HepG2 (cell line): ENCODE results near the gene NRP1. TPM values are rescaled to one million over a fixed set of nuclear protein-coding genes. Genes with fewer than 3 reads are reported as not detected.

Experiments
- ATF7-NPFF ChIP-seq: sonication (generic); formaldehyde crosslinking; IDR thresholded peaks from 2 replicates; pipeline ENCODE4 v1.8.1; 2023; ENCODE audit warnings: mild to moderate bottlenecking, low read depth, missing genetic modification reagents, moderate library complexity
- ATM ChIP-seq: fragments of 450-650 bp; IDR thresholded peaks from 2 replicates; pipeline ENCODE4 v1.7.1; 2017; ENCODE audit warnings: mild to moderate bottlenecking, borderline replicate concordance
- MAX ChIP-seq: IDR thresholded peaks from 2 replicates; pipeline ENCODE4 v1.6.1; 2012; ENCODE audit warnings: inconsistent platforms
- PPARG ChIP-seq: conservative IDR thresholded peaks from 2 replicates; pipeline ENCODE4 v1.6.1; 2016; ENCODE audit warnings: missing biosample characterization, missing genetic modification reagents
- SIN3A ChIP-seq: IDR thresholded peaks from 2 replicates; pipeline ENCODE4 v1.6.1; 2011; ENCODE audit warnings: low read depth, mild to moderate bottlenecking, control low read depth, low read length, borderline replicate concordance
- SIX1 ChIP-seq: sonication (generic); formaldehyde crosslinking; IDR thresholded peaks from 2 replicates; pipeline ENCODE4 v1.4.0; 2020; ENCODE audit warnings: missing genetic modification reagents, borderline replicate concordance
- WIZ ChIP-seq: sonication (generic); formaldehyde crosslinking; IDR thresholded peaks from 2 replicates; pipeline ENCODE4 v1.5.1; 2020; ENCODE audit warnings: mild to moderate bottlenecking, missing genetic modification reagents
- YY1 ChIP-seq: IDR thresholded peaks from 2 replicates; pipeline ENCODE4 v1.6.1; 2011; ENCODE audit warnings: low read length, low read depth, moderate library complexity, mild to moderate bottlenecking; ENCODE audit not compliant: insufficient read depth, insufficient replicate concordance
- ZBTB33 ChIP-seq: sonication (generic); formaldehyde crosslinking; IDR thresholded peaks from 2 replicates; pipeline ENCODE4 v1.4.0; 2020; ENCODE audit warnings: missing genetic modification reagents
- ZNF292 ChIP-seq: sonication (generic); formaldehyde crosslinking; IDR thresholded peaks from 2 replicates; pipeline ENCODE4 v1.8.1; 2022; ENCODE audit warnings: mild to moderate bottlenecking, low read depth, missing genetic modification reagents, borderline replicate concordance
- ZNF337 ChIP-seq: sonication (generic); formaldehyde crosslinking; IDR thresholded peaks from 2 replicates; pipeline ENCODE4 v1.5.1; 2020; ENCODE audit warnings: missing genetic modification reagents, low read depth, mild to moderate bottlenecking, borderline replicate concordance
- ZNF562 ChIP-seq: sonication (generic); formaldehyde crosslinking; IDR thresholded peaks from 2 replicates; pipeline ENCODE4 v1.8.0; 2022; ENCODE audit warnings: missing genetic modification reagents, borderline replicate concordance
- ZNF607 ChIP-seq: sonication (generic); formaldehyde crosslinking; IDR thresholded peaks from 2 replicates; pipeline ENCODE4 v1.5.1; 2020; ENCODE audit warnings: missing genetic modification reagents, mild to moderate bottlenecking, borderline replicate concordance
- ZNF749 ChIP-seq: sonication (generic); formaldehyde crosslinking; IDR thresholded peaks from 2 replicates; pipeline ENCODE4 v1.8.0; 2022; ENCODE audit warnings: mild to moderate bottlenecking, missing genetic modification reagents, moderate library complexity, borderline replicate concordance
- ZNF770 ChIP-seq: sonication (generic); formaldehyde crosslinking; IDR thresholded peaks from 2 replicates; pipeline ENCODE4 v1.5.0; 2020; ENCODE audit warnings: mild to moderate bottlenecking, missing genetic modification reagents
- ZNF792 ChIP-seq: IDR thresholded peaks from 2 replicates; pipeline ENCODE4 v1.6.1; 2016
- ZNF83 ChIP-seq: sonication (generic); formaldehyde crosslinking; IDR thresholded peaks from 2 replicates; pipeline ENCODE4 v1.4.0; 2020; ENCODE audit warnings: missing genetic modification reagents, mild to moderate bottlenecking, borderline replicate concordance
- polyA plus RNA-seq, 8 experiments: library from polyadenylated mRNA; depleted of rRNA in 3 of 8; stranded (reverse) in 7 of 8; unstranded in 1 of 8; fragments of >200 nt; fragmentation: Illumina TruSeq in 4 of 8; extraction: Trizol in 4 of 8; gene quantifications; 2 replicates each; pipeline versions ENCODE4 v1.2.1 to v1.2.3, GENCODE V29; 2011 to 2016; ENCODE audit warnings: low read depth in 4 of 8, missing spikeins in 1 of 8, mixed read lengths in 1 of 8; ENCODE audit not compliant: insufficient read depth in 1 of 8
- total RNA-seq, 5 experiments: library from RNA; depleted of rRNA; stranded (reverse); fragments of >200 nt; fragmentation: Illumina TruSeq; extraction: Trizol; gene quantifications; 2 replicates each; pipeline ENCODE4 v1.2.3, GENCODE V29; 2016; ENCODE audit warnings: low read depth in 1 of 5
- TF ChIP-seq, protein P1 (sequence below): sonication (generic); formaldehyde crosslinking; IDR thresholded peaks from 2 replicates; pipeline ENCODE4 v1.4.0; 2020; ENCODE audit warnings: mild to moderate bottlenecking, missing genetic modification reagents

The NRP1 gene
- total and polyA plus RNA-seq, 2 of the 13 experiments (the other 11 are each of a cell fraction or from before 2014, with no cell fraction given), result 5.3 to 5.8 TPM

GRCh38 chr10:33334805-33335550, 511 bp upstream of the NRP1 start (continued):
- TF ChIP-seq ZNF749 (no peak), ZNF562 (CRISPR knock-in tag) (no peak), ZBTB33 (CRISPR knock-in tag) (no peak), PPARG (CRISPR knock-in tag) (no peak), ZNF792 (CRISPR knock-in tag) (no peak), ZNF292 (CRISPR knock-in tag) (peak; percentile 28; the same call in 1 of the 2 replicates), MAX (peak; percentile 70), SIN3A (no peak), ZNF607 (CRISPR knock-in tag) (0 out of 2 replicates have a peak, but pooled peaks have one; percentile 31), ZNF337 (CRISPR knock-in tag) (no peak), ZNF83 (no peak), WIZ (CRISPR knock-in tag) (peak; percentile 30; the same call in 1 of the 2 replicates), YY1 (no peak), ATM (no peak), SIX1 (CRISPR knock-in tag) (no peak), ATF7-NPFF (peak; percentile 61; the same call in 1 of the 2 replicates), ZNF770 (peak; percentile 62; the same call in 1 of the 2 replicates)
- TF ChIP-seq, protein P1, sequence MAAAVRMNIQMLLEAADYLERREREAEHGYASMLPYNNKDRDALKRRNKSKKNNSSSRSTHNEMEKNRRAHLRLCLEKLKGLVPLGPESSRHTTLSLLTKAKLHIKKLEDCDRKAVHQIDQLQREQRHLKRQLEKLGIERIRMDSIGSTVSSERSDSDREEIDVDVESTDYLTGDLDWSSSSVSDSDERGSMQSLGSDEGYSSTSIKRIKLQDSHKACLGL (CRISPR knock-in tag), result peak; percentile 41; the same call in 1 of the 2 replicates
